Activated CD4-positive, alpha-beta T cell treated with anti-CD3 and anti-CD28 coated beads, Interleukin-2, amount 50 U/mL, for 16 hours (primary cell): Measurements from ENCODE around the gene CRTAC1.
A peak's percentile ranks its signal among the peaks of the same experiment; 100 is the strongest.
"Not testable (repeated sequence)": the region's sequence is repeated elsewhere in the genome, so short reads cannot be mapped to it uniquely, and the experiment has no call there.

Source experiments
- DNase-seq: peaks from one replicate; pipeline ENCODE4 v3.0.0-alpha.2; 2020

Gene CRTAC1

DNA sequence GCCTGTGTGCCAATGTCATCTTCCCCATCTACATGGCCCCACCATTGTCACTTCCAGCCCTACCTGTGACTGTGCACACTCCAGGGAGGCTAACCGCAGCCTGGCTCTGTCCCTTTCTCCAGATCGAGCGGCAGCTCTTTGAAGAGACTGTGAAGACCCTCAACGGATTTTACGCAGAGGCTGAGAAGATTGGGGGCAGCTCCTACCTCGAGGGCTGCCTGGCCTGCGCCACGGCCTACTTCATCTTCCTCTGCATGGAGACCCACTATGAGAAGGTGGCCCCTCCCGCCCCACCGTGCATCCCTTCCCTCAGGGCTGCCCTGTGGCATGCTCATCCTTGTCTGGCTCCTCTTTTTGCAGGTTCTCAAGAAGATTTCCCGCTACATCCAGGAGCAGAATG is 166.6 kb downstream of the CRTAC1 start:
- DNase-seq: no peak

DNA sequence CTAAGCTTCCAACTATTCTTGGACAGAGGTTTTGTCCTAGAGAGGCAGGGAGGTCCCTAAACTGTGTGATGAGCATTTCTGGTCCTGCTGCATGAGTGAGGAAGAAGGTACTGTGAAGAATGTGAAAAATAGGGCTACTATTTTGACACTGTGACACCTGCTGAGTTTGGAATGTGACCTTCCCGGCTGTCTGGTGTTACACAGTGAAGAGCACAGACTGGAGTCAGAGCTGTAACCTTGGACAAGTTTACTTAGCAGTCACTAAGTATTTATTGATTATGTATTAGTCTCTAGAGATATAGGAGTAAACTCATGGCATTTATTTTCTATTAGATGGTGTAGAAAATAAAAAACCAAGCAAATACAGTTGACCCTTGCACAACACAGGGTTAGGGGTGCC is 168.5 kb downstream of the CRTAC1 start:
- DNase-seq: no peak

DNA sequence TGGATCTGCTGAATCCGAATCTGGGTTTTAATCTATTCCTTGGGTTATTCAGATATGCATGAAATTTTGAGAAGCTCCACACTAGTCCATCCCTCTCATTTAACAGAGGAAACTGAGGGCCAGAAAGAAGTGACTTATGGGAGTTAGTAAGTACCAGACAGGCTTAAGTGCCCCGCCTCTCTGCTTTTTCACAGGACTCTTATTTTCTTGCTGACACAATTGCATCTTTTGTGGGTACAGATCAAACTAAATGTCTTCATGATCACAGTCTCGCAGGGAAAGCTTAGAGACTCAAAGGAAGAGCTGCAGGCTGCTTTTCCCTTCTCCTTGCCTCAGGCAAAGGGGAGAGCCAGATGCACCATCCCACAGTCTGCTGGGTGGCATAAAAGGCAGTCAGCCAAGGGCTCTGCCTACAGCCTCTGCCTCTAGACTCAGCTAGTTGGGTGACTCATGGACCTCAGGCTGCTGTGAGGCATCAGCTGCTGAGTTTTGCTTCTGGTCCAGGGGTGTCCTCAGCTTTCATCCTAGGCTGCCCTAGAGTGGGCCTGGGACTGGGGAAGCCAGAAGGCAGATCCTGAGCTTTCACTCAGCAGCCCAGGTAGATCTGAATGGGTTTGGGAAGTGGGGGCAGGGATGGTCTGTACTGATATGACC is 169.2 kb downstream of the CRTAC1 start:
- DNase-seq: peak; percentile 27

DNA sequence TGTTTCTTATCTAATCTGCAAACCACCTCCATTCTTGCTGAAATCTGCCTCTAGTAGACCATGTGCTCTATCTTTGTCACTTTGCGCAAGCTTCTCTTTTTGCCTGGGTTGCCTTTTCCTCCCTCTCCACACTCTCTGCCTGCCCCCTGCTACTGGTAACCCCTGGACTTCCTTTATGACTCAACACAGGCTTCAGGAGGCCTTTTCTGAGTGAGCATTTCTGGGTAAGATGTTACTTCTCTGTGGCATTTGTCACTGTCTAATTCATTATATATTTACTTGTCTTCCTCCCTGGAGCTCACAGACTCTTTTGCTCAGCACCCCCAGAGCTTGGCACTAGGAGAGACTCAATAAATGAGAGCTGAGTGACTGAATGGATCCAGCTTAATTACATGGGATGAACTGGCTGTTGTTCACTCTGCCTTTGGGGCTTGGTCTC is 172.4 kb downstream of the CRTAC1 start:
- DNase-seq: peak; percentile 85

DNA sequence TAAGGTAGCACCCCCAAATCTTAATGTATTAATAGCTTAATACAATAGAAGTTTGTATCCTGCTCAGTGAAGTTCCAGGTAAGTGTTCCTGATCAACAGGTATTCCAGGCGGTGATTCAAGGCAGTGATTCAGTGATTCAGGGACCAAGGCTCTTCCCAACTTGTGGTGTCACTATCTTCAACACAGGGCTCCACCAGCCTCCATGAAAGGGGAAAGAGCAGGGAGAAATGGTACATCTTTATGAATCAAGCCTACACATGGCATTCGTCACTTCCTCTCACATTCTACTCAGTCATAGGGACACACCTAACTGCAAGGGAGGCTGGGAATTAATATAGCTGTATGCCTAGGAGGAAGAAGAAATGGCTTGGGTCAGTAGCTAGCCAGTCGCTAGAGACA is 175.7 kb downstream of the CRTAC1 start:
- DNase-seq: no peak

DNA sequence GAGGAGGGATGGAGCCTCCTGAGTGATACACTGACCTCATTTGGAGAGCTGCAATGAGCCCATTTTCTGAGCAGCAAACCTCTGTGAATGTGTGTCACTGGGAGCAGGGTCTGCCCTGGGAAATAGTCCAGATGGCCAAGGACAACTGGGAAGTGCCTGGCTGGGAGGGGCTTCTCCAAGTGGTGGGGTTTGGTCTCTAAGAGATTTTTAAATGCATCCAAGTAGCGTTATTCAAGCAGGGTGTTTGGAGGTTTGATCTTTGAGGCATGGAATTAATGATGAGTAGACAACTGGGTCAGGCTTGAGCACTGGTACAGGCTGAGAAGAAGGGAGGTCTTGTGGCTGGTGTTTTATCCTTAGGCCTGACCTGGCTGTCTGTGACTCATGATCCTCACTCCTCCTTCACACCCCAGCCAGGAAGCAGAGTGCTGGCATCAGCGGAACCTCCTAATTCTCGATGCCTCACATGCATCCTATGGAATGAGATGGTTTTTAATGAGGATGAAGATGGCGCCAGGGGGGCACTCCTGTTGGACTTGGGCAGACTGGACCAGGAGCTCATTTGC is 177.5 kb downstream of the CRTAC1 start:
- DNase-seq: no peak

DNA sequence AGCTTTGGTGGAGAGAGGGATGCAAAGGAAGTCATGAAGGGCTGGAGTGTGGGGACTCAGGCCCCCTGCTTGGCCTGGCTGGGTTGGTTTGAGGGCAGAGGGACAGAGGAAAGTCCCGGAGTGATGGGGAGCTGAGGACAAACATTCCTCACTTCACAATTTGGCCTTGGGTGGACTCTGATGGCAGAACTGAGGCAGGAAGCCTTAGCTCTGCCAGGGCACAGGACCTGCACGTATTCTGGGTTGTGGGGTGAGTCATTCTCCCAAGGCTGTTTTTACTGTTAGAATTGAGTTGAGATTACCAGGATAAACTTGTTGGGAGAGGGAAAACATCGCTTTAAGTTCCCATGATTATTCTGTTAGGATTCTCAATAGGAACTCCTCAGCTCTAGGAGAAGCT is 178.1 kb downstream of the CRTAC1 start:
- DNase-seq: no peak

DNA sequence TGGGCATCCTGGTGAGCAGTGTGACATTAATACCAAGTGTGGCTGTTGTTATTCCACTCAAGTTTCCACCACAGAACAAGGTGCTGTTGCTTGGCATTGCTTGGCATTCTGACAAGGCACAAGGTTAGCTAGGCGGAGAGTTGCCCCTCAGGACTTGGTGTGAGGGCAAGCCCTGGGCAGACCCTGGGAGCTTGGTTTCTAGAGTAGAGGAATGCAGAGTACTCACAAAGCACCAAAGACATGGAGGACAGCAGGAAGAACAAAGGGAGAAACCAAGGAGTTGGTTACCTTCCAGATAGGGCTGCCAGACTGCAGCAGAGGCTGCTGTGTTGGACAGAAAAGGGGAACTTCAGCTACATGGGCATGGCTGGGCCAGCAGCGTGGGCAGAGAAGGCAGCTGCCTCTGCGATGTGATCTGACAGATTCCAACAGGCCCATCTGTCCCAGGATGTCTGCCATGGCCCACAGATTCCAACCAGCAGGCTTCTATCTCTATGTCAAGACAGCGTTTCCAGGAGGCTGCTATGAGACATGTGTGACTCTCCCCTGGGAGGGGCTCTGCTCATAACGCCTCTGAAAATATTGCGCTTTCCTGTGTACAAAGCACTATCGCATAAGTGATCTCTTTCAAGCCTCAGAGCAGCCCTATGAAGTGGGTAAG is 178.9 kb downstream of the CRTAC1 start:
- peak; percentile 27 for DNase-seq

DNA sequence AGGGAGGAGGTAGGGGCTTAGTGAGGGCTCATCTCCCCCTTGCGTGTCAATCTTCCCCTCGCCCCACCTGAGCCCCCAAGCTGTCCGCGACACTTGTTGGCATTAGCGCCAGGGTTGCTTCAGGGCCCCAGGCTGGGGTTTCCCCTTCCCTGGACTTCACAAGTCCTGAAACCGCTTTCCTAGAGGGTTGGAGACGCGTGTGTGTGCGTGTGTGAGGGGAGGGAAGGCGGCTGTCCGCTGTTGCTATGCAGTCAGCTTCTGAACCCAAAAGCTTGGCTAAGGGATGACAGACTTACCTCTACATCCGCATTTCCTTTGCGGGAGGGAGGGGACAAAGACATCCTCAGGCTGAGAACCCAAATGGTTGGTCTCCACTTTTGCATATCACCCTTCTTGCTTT is 180.0 kb downstream of the CRTAC1 start:
- DNase-seq: no peak

DNA sequence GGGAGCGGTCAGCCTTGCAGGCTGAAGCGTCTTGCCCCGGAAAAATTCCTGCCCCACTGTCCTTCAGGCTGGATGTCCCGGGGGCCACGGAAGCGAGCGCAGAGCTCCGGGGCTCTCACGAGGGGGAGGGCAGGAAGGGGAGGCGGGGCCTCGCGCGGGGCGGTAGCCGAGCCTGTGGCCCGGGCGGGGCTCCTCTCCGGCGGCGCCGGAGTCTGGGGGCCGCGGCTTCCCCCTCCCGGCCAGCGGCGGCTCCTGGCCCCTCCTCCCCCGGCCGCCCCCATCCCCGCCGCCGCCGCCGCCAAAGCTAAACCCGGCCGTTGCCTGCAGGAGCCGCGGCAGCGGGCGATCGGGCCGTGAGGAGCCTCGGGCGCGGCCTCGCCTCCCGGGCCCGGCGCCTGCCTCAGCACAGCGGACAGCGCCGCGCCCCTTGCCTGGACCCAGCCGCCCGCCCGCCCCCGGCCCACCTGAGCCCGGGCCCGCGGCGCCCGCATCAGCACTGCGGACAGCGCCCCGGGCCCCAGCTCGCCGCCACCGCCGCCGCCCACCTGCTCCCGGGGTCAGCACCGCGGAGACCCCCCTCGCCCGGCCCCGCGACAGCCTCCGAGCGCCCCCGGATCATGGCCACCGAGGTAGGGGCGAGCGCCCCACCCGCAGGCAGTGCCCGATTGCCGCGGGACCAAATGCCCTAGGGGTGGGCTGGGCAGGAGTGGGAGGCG is 180.6 kb downstream of the CRTAC1 start, which contains the start of gene GOLGA7B:
TSS of gene GOLGA7B (plus strand) at position 157 of the 716 bp plus-strand sequence. CDS start at position 618, 461 bp downstream.
- peak; percentile 47 for DNase-seq

DNA sequence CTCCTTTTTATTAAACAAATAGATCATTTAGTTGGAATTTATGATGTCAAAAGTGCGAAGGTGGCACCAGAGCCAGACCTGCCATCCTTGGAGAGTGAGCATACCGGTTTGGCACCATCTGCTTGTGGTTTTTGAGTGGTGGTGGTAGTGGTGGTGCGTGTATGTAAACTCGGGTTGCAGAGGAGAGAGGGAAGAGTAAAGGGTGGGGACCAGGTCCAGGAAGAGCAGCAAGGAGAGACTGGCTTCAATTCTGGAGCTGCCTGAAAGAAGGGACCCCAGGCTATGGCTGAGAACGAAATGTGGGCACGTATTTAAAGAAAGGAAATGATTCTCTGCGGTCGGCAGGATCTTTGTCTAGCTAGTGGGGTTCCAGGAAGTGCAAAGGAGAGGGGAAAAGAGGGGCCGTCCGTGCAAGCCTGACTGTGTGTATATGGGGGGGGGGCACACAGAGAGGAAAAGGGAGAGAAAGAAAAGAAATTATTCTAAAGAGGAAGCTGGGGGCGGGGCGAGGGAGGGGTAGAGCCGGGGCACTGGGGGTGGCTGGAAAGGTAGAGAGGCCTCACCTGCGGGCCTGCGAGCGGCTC is 181.2 kb downstream of the CRTAC1 start:
- DNase-seq: peak; percentile 30

DNA sequence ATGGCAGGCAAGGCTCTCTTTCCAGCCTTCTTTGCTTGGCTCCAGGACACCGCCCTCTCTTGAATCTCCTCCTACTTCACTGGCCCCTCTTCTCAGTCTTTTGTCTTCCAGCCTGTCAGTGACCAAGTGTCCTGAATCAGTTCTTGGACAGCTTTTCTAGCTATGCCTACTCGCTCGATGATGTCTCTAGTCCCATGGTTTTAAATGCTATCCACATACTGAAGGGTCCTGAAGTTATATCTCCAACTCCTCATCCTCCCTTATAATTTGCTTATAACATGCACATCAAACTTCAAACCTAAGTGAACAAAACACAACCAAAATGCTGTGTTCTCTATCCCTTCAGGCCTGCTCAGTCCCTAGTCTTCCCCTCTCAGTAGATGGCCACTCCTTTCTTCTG is 185.7 kb downstream of the CRTAC1 start:
- no peak for DNase-seq

DNA sequence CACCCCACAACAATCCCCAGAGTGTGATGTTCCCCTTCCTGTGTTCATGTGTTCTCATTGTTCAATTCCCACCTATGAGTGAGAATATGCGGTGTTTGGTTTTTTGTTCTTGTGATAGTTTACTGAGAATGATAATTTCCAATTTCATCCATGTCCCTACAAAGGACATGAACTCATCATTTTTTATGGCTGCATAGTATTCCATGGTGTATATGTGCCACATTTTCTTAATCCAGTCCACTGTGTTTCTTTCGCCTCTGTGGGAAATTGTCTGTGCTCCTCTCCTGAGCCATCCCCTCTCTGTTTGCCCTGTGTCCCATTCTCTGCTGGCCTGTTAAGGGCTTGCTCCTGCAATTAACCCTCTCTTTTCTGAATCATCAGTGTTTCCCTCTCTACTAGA is 186.4 kb downstream of the CRTAC1 start:
- not testable (repeated sequence) for DNase-seq

DNA sequence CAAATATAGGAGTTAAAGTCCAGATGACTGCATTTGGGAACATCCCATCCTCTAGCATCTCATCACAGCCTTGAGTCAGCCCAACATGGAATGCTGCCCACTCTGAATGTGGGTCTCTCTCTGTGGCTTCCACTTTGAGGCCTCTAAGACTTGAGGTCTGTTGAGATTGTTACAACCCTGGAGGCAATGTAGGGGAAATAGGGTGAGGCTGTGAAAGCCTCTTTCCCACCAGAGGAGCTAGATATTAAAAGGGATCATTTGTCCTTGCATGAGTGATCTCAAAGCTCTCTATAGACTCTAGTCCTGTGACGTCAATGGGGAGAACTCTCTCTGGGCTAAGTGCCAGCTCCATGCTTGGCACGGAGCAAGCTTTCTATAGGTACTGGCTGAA is 187.1 kb downstream of the CRTAC1 start:
- DNase-seq: no peak

DNA sequence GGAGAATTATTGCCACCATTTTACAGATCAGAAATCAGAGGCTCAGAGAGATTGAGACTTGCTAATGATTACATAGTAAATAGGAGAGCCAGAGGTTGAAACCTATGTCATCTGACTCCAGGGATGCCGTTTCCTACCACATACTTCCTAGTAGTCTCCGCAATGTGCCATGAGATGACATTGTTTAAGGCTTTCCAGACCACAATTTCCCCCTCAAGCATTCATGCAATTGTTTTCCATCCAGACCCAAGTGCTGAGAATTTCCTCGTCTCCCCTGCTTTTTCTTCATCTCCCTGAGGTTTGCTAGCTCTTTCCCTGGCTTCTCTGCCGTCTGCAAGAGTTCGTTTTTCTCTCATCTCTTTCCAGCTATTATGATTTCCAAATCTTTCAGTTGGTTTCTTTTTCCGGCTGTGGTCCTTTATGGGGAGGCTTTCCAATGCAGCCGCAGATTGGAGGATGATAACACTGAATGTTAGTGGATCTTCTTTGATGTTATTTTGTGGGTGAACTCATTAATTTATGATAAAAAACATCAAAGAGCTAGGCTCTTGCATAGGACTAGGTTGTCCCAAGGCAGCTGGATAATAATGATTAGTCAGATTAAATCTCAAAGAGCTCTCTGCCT is 187.7 kb downstream of the CRTAC1 start:
- no peak for DNase-seq

DNA sequence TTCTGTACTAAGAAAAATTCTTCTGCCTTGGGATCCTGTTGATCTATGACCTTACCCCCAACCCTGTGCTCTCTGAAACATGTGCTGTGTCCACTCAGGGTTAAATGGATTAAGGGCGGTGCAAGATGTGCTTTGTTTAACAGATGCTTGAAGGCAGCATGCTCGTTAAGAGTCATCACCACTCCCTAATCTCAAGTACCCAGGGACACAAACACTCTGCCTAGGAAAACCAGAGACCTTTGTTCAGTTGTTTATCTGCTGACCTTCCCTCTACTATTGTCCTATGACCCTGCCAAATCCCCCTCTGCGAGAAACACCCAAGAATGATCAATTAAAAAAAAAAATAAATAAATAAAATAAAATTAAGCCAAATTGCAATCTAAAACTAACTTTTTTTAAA is 188.3 kb downstream of the CRTAC1 start:
- not testable (repeated sequence) for DNase-seq

DNA sequence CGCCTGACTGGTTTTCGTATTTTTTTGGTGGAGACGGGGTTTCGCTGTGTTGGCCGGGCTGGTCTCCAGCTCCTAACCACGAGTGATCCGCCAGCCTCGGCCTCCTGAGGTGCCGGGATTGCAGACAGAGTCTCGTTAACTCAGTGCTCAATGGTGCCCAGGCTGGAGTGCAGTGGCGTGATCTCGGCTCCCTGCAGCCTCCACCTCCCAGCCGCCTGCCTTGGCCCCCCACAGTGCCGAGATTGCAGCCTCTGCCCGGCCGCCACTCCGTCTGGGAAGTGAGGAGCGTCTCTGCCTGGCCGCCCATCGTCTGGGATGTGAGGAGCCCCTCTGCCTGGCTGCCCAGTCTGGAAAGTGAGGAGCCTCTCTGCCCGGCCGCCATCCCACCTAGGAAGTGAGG is 189.3 kb downstream of the CRTAC1 start:
- DNase-seq: not testable (repeated sequence)

DNA sequence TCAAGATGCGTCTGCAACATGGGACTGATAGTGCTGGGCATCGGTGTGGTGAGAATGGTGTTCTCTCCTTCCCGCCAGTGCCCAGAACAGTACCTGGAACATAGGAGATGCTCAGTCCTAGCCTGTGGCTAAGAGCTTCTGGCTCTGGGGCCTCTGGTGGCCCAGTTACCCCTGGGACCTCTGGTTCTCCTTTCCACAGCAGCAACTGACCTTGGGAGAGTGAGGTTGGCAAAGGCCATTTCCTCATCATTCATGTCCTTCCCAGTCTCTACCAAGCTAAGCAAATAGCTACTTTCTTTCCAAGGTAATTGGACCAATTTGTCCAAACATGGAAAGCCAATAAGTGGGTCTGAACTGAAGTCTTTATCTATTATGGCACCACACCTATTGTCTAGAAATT is 192.3 kb downstream of the CRTAC1 start:
- no peak for DNase-seq

DNA sequence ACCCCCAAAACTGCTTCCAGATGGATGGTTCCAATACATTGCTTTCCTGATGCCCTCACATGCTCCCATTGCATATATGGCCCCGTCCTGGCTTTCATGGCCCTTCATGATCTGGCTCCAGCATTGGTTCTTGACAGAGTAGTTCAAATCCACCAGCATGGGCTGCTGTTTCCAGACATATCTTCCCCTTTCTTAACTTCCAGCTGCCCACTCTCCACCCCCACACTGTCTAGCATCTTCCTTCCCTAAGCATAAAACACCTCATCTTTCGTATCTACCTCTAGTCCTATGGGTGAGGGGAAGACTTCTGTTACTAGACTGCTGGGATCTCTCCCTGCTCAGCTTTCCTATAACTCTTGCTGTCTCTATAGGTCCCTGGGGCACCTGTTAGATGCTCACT is 194.0 kb downstream of the CRTAC1 start:
- no peak for DNase-seq

DNA sequence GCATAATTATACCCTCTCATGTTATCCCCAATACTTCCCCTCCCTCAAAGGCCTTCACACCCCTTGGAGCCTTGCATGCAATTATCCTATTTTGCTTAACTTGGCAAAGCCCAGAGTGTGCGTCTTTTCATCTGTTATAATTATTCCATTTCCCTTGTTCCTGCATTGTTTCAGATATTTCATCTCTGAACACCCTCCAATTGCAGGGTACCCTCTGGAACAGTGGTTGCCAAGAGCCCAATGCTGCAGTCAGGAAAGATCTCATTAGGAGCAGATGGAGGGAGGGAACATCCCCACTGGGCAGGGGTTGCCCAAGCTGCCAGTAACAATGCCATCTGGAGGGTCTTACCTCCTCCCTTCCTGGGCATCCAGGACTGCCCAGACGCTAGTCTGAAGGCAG is 199.2 kb downstream of the CRTAC1 start:
- no peak for DNase-seq

DNA sequence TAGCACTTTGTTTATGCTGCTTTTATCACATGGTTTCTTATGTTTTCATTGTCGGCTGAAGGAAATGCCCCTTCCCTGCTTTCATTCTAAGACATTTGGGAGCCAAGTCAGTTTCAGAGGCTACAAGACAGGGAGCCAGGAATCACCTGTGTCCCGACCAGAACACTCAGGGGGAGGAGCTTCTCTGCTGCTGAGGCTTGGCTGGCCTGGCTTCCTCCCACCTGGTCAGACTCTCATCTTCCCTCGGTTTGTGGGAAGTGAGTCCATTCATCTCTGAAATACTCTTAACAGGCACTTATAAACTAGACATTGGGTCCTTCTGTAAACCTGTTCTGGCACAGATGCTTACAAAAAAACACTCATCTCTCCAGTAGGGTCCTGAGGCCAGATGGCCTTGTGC is 200.4 kb downstream of the CRTAC1 start:
- DNase-seq: no peak

DNA sequence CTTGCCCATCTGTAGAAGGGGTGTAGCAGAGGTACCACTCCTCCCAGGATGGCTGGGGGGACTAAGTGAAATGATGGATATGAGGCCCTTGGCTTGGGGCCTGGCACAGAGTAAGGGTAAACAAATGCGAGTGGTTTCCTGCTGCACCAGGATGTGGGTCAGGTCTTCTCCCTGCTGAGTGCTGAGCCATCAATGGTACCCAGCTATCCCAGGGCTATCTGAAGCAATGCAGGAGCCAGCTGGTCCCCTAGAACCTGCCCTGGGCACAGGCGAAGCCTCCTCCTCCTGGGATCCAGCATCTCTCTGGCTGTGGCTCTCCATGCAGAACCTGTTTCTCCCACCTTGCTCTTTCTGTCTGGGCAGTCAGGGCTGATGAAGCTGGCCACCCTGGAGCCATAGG is 201.7 kb downstream of the CRTAC1 start:
- no peak for DNase-seq
